NOMO-1 treated with dmso at 0.1 percent for 144 hours (cell line): ENCODE results near the gene MSANTD1.
A peak's percentile ranks its signal among the peaks of the same experiment; 100 is the strongest.

Experiments used
- DNase-seq: peaks from one replicate; lab custom pipeline; 2025; ENCODE audit not compliant: unreplicated experiment; lab: John Stamatoyannopoulos, UW

The MSANTD1 gene

DNA sequence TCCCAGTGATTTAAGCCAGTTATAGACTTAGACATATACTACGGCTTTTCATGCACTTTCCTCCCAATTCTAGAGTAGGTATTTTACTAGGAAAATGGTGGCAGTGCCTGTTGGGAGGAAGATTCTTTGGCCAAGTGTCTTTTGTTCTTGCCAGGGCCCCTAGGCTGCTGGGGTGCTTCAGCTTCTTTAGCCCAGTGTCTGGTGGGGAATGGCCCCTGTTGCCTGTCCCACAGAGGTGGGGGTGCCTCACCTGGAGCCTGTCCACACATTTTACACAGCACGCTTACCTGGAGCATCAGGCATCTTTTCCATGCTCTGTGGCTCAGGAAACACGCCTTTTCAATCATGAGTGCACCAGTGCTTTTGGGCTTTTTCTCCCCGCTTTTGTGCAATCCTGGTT lies 33.2 kb upstream of the MSANTD1 start:
- no peak for DNase-seq

DNA sequence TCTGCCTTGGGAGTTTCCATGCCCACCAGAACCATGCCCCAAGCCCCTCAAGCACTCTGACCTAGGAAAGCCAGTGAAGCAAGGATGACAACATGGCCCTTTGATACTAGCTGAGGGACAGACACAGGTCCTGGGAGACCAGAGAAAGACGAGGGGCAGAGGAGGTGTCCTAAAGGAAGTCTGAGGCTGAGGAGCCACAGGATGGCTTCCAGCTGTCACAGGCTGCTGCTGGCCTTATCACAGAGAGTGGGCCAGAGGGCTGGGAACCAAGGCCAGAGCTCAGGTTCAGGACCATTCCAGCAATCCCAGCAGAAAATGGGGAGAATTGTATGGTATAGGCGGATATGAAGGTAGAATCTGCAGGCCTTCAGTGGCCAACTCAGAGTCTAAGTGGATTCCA lies 31.7 kb upstream of the MSANTD1 start:
- DNase-seq: no peak

- DNase-seq: no peak
These were observed 31.2 kb upstream of the MSANTD1 start for GRCh38 chr4:3217771-3218170.

DNA sequence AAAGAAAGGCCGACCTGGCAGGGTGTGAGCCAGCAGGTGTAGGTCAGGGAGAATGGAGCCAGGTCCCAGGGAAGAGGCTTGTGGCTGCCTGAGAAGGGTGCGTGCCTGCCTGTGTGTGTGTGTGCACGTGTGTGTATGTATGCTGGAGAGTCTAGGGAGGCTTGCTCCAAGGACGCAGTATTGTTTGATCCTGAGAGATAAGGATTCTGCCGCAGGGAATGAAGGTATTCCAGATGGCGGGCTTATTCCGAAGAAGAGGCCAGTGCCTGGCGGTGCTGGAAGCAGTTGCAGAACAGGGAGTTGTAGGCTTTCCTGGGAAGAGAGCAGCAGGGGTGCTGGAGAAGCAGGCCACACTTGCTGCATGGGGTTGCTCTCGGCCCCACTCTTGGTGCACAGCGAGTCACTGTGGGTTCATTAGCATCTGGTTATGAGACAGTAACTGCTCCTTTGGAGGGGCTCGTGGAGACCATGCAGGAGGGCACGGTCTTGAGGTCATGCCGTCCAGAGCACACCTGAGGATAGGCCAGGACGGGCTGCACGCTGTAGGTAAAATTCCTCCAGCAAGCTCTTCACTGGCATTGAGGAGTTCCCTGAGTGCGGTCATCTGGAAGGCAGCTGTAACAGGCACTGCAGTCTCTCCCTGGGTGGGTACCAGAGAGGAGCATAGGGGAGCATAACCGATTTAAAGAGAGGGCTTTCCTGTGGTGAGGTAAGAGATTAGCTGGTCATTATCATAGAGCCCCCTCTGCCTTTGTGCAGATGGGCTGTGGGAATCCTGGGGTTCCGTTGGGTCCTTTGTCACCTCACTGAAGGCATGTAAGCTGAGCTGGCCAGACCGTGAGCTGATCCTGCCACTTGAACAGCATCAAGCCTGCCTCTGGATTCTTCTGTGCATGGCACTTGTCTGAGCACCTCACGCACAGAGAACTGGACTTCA lies 29.9 kb upstream of the MSANTD1 start:
- no peak for DNase-seq

DNA sequence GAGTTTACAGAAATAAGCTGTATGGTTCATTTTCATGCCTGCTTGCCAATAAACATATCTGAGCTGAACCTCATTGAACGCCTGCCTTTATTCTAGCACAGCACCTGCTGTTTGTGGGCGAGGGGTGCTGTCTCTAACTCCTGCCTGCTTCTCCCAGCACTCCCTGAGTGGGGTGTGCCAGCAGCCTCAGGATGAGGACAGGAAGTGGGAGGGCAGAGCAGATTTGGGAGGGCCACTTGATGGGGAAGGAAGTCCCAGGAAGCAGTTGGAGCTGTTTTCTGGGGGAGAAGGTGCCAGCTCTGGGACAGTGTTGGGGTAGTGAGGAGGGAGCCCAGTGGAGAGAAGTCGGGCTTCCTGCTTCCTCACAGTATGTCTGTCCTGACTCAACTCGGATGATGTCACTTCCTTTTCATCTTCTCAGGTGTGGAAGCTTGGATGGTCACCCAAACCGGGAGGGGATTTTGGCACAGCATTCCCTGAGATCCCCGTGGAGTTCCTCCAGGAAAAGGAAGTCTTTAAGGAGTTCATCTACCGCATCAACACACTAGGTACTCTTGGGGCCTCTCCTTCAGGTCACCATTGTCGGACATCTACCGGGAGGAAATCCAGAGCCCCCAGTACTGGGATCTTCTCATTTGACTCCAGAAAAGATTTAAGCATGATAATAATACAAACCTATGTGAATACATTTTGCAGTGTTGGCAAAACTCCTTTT lies 29.0 kb upstream of the MSANTD1 start:
- no peak for DNase-seq

GRCh38 chr4:3220476-3221183 lies 28.3 kb upstream of the MSANTD1 start:
- no peak for DNase-seq

DNA sequence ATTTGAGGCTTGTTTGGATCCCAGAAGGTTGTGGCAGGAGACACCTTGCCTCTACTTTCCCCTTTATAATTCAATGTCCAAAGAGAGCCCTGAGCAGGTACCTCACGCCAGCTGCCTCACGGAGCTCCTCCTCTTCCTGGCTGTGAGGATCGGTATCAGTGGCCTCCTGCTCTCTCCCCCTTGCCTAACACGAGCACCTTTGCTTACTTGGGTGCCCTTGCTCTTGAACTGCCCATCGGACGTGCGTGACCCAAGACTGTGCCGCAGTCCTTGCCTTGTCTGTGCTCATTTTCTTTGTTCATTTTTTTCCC lies 27.8 kb upstream of the MSANTD1 start:
- no peak for DNase-seq

DNA sequence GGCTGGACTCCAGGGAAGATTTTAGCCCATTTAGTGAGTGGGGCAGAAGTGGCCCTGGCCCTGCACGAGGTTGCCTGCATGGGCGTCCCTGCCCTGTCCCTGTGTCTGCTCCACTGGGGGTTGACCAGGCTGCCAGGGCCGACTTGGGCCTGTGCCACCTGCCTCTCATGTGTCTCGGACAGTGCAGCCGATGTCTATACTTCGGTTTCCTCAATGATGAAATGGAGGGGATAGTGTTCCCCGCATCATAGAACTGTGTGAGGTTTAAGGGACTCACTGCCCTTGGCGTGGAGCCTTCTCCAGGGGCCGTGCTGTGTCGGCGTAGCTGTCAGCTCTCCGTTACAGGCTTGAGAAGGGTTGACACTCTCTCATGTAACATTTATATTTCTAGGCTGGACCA lies 27.0 kb upstream of the MSANTD1 start:
- DNase-seq: no peak

GRCh38 chr4:3223346-3223745 lies 25.6 kb upstream of the MSANTD1 start:
- DNase-seq: no peak

DNA sequence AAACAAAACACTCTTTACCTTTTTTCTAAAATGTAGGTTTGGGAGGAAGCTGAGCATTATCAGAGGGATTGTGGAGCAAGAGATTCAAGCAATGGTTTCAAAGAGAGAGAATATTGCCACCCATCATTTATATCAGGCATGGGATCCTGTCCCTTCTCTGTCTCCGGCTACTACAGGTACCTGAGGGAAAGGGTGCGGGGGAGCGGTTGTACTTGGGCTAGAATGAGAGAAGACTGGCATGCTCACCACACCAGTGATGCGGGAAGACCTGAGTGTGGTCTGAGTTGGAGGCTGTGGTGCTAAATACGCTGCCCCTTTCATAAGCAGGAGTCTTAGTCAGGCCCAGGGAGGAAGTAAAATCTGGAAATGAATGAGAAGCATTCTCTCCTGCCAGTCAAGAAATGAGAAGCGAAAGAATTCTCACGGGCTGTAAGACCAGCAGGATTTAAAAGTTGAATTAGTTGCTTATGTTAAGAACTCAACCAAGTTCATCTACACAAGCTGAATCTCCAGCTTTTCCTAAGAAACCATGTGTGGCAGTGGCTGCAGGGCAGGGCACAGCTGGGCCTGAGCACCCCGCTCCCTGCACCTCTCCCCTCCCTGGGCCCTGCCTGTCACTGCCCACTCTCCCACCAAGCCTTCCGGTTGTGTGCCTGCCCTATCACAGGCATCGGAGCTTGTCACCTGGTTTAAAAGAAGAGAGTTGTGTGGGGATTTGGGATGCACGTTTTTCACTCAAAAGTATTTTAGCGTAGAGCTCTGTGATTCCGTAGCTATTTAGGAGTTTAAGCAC lies 24.8 kb upstream of the MSANTD1 start:
- DNase-seq: peak; percentile 76

GRCh38 chr4:3225071-3225850 lies 23.7 kb upstream of the MSANTD1 start:
- no peak for DNase-seq

GRCh38 chr4:3225936-3226335 lies 23.0 kb upstream of the MSANTD1 start:
- DNase-seq: peak; percentile 87

- peak; percentile 39 for DNase-seq
These were observed 22.5 kb upstream of the MSANTD1 start for GRCh38 chr4:3226467-3226866.

- DNase-seq: no peak
These were observed 22.0 kb upstream of the MSANTD1 start for GRCh38 chr4:3226944-3227343.

DNA sequence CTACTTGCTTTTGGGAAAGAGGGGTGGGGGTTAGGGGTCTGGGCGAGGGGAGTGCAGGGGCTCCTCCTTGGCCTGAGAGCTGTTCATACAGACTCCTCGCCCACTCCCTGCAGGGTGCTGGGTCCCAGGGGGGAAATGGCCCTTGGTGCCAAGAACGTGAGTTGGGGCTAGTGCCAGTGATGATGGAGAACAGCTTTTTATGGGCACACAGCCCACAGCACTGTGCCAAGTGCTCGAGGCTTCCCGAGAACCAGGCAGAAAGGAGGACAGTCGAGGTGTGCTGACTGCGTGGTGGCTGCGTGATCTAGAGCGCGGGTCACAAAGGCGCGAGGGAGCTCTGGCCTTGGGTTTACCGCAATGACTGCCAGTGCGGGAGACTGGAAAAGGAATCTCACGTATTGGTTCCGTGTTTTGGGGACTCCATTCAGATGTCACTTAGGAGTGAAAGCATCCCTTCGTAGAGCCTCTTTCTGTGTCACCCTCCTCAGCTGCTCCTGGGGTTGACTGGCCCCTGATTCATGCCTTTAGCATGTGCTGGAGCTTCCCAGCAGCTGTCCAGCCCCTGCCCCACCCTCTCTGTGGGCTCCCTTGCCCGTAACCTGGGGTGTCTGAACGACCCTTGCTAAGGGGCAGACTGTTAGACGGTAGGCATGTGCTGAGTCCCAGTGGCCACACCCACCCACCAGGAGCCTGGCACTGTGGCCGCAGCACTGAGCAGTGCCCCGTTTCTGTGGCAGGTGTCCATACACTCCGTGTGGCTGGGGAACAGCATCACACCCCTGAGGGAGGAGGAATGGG lies 20.9 kb upstream of the MSANTD1 start:
- no peak for DNase-seq

DNA sequence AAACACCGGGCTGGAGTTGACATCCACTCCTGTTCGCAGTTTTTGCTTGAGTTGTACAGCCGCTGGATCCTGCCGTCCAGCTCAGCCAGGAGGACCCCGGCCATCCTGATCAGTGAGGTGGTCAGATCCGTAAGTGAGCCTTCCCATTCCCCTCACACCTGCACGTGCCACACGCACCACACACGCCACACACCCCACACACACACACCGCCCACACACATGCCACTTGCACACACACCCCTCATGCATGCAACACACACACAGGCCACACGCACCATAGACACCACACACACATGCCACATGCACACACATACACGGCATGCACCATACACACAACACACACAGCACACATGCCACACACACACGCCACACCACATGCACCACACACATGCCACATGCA lies 20.1 kb upstream of the MSANTD1 start:
- no peak for DNase-seq

GRCh38 chr4:3229328-3229727 lies 19.6 kb upstream of the MSANTD1 start:
- no peak for DNase-seq

DNA sequence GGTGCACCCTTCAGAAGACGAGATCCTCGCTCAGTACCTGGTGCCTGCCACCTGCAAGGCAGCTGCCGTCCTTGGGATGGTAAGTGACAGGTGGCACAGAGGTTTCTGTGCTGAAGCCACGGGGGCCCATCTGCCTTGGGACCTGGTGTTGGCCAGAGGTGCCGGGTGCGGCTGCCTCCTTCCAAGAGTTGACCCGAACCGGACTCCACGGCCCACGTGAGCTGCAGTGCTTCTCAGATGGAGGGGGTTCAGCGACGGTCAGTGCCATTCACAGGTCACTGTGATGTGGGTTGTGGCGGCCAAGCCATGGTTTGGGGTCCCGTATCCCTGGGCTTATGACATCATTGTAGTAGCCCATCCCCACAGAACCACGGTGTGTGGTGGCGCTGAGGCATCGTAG lies 19.0 kb upstream of the MSANTD1 start:
- DNase-seq: no peak

GRCh38 chr4:3231471-3231870 lies 17.5 kb upstream of the MSANTD1 start:
- DNase-seq: no peak

- no peak for DNase-seq
These were observed 17.0 kb upstream of the MSANTD1 start for GRCh38 chr4:3232001-3232400.
